Duodenal mucosa (tissue), 2 donors: ENCODE results near the gene IRAK1.

Source experiments
- H3K27ac ChIP-seq: one replicate; pipeline ENCODE4 v1.7.0; 2013; ENCODE audit warnings: low read depth, low read length
- H3K27me3 ChIP-seq, 2 donors: one replicate each; pipeline ENCODE4 v1.7.0; 2013; ENCODE audit warnings: low read length in 2 of 2, control low read depth in 1 of 2; ENCODE audit not compliant: insufficient read depth in 2 of 2, control insufficient read depth in 1 of 2
- H3K36me3 ChIP-seq, 2 donors: one replicate each; pipeline ENCODE4 v1.7.0; 2013; ENCODE audit warnings: low read length in 2 of 2, control low read depth in 1 of 2; ENCODE audit not compliant: insufficient read depth in 2 of 2, control insufficient read depth in 1 of 2
- H3K4me1 ChIP-seq, 2 donors: one replicate each; pipeline ENCODE4 v1.7.0; 2013; ENCODE audit warnings: low read length in 2 of 2, control low read depth in 1 of 2; ENCODE audit not compliant: insufficient read depth in 2 of 2, control insufficient read depth in 1 of 2
- H3K4me3 ChIP-seq, 2 donors: one replicate each; pipeline ENCODE4 v1.7.0; 2013; ENCODE audit warnings: low read length in 2 of 2, low read depth in 1 of 2
- H3K9ac ChIP-seq, 2 donors: one replicate each; pipeline ENCODE4 v1.7.0; 2013; ENCODE audit warnings: low read length in 2 of 2, low read depth in 1 of 2
- H3K9me3 ChIP-seq, 2 donors: one replicate each; pipeline ENCODE4 v1.7.0; 2013; ENCODE audit warnings: low read length in 2 of 2, control low read depth in 1 of 2; ENCODE audit not compliant: control insufficient read depth in 1 of 2

Gene IRAK1

DNA sequence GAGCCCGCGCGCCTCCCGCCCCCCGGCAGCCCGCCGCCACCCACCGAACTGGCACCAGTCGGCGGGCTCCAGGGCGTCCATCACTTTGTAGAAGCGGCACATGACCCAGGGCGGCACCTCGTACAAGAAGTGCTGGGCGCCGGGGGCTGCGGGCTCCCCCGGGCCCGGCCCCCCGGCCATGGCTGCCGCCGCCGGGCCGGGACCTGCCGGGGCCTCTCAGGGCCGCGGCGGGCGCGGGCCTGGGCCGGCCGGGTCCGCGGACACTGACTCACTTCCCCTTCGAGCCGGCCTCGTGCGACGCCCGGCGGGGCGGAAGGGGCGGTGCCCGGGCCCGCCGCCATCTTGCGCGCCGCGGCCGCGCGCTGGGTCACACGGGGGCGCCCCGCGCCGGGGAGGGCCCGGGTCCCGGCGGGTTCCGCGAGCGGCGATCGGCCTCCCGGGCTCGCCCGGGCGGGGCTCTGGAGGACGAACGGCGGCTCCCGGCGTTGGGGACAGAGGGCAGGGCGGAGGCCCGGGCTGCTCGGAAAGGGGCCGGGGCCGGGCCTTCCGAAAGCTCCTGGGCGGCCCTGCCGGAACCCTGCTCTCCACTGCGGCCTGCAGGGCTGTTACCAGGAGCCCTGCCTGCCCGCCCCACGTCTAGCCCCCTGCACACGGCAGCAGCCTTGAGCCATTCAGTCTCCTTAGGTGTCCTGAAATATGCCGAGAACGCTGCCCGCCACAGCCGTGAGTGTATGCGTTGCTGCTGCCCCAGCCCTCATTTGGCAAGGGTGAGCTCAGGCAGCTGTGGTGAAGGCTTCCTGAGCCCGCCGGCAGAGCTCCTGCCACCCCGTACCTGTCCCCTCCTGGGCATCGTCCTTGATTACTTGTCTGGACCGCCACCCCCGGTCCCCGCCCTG lies at the start of gene IRAK1:
IRAK1 (minus strand) TSS at position 270 of the 896 bp plus-strand sequence; CDS start at position 180, 90 bp downstream.
- Histone ChIP-seq H3K27me3 (no peaks in the 10 kb centered on the region), H3K9ac (peak within 1 kb of the TSS; percentile 75 to 86), H3K36me3 (peaks cover 6 to 24% of the 10 kb centered on the region in 2 donors), H3K9me3 (no peaks in the 10 kb centered on the region), H3K4me3 (peak within 1 kb of the TSS; percentile 68 to 71), H3K4me1 (peaks cover 0 to 33% of the 10 kb centered on the region in 2 donors), H3K27ac (peak within 1 kb of the TSS; percentile 80)

DNA sequence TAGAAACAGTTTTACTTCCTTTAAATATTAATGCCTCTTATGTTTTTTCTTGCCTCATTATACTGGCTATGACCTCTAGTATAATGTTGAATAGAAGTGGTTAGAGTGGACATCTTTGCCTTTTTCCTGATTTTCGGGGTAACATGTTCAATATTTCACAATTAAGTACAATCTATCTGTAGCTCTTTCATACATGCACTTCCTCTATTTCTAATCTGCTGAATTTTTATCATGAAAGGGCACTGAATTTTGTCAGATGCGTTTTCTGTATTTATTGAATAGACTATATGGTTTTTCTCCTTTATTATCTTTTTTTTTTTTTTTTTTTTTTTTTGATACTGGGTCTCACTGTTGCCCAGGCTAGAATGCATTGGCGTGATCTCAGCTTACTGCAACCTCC lies 48.9 kb upstream of the IRAK1 start:
- H3K36me3 ChIP-seq, result no peaks in the 10 kb centered on the region

DNA sequence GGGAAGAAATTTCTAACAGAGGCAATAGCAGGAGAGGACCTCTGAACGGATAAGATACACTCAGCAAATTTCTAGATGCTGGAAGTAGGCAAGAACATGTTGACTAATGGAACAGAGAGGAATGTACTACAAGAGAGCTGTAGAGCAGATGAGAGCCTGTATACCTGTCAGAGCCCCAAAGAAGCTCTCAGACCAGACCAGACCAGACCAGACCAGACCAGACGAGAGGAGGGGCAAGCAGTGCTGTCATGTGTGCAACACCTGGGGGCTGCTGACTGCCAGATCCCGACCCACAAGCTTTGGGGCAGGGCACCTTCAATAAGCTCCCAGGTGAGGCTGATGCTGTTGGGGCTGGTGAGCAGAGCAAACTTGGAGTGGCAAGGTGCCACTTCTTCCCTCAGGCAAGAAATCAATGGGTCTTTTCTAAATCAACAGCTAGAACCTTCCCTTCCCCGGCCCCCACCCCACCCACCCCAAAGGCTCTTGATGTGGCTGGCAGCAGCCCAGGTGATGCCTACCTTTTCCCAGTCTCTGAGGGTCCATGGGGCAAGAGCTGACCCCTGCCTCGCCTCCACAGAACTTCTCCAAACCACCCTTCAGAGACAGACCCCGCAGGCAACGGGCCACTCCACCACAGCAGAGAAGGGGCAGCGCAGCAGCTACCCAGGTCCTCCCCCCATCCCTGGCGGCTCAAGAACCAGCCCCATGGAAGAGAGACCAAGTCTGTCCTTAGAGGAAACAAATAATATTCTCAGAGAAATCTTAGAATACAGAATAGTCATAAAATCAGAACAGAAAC lies 45.1 kb upstream of the IRAK1 start:
- no peaks in the 10 kb centered on the region for H3K9me3 ChIP-seq
- H3K27me3 ChIP-seq, result no peaks in the 10 kb centered on the region
- peaks cover 3 to 9% of the 10 kb centered on the region in 2 donors for H3K4me1 ChIP-seq
- H3K4me3 ChIP-seq, result no peak overlapping the region
- H3K36me3 ChIP-seq, result peaks cover 0 to 9% of the 10 kb centered on the region in 2 donors
- H3K27ac ChIP-seq, result no peak overlapping the region
- no peak overlapping the region for H3K9ac ChIP-seq

More for the DNA sequence above, 48.9 kb upstream of the IRAK1 start:
- H3K4me1 ChIP-seq, result no peaks in the 10 kb centered on the region
- no peaks in the 10 kb centered on the region for H3K9me3 ChIP-seq
- H3K27me3 ChIP-seq, result no peaks in the 10 kb centered on the region
- no peak overlapping the region for H3K9ac ChIP-seq
- no peak overlapping the region for H3K4me3 ChIP-seq
- H3K27ac ChIP-seq, result no peak overlapping the region

DNA sequence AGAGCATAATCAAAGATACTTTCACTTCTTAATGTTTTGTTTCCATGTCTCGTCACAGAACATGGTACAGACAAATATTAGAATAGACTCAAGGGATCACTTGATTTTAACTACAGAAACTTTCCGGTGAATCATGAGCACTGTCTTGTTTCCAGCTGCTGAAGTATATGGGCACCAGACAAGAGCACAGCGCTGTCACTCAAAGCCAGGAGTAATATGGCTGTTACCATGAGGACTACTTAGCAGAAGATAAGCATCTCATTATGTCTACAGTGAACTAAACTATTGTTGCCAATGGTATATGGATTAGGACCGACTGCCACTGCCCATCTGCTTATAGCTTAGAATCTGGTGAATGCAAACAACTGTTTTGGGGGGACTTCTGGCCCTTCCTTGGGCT lies 43.5 kb upstream of the IRAK1 start:
- no peak overlapping the region for H3K9ac ChIP-seq
- peaks cover 0 to 17% of the 10 kb centered on the region in 2 donors for H3K36me3 ChIP-seq
- peaks cover 7 to 14% of the 10 kb centered on the region in 2 donors for H3K4me1 ChIP-seq
- H3K9me3 ChIP-seq, result no peaks in the 10 kb centered on the region
- H3K27me3 ChIP-seq, result no peaks in the 10 kb centered on the region
- no peak overlapping the region for H3K4me3 ChIP-seq
- no peak overlapping the region for H3K27ac ChIP-seq

DNA sequence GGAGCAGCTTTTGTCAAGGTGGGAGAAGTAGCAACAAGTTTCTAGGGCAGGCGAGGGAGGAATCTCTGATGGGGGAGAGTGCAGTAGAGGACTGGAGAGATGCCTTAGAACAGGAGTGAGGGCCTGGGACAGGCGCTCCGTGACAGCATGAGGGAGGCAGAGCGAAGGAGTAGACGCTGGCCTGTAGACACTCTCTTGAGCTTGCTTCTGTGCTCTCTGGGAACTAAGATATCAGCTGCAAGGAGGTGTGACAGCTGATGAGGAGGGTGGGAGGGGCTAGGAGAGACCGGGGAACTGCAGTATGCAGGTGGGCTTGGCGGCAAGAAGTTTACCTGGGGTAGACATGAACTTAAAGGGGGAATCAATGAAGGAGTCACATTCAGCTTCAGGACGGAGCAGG lies 42.1 kb upstream of the IRAK1 start:
- H3K9ac ChIP-seq, result no peak overlapping the region
- no peaks in the 10 kb centered on the region for H3K9me3 ChIP-seq
- H3K4me3 ChIP-seq, result no peak overlapping the region
- no peaks in the 10 kb centered on the region for H3K27me3 ChIP-seq
- H3K36me3 ChIP-seq, result peaks cover 0 to 27% of the 10 kb centered on the region in 2 donors
- H3K27ac ChIP-seq, result no peak overlapping the region
- H3K4me1 ChIP-seq, result peaks cover 20 to 28% of the 10 kb centered on the region in 2 donors

DNA sequence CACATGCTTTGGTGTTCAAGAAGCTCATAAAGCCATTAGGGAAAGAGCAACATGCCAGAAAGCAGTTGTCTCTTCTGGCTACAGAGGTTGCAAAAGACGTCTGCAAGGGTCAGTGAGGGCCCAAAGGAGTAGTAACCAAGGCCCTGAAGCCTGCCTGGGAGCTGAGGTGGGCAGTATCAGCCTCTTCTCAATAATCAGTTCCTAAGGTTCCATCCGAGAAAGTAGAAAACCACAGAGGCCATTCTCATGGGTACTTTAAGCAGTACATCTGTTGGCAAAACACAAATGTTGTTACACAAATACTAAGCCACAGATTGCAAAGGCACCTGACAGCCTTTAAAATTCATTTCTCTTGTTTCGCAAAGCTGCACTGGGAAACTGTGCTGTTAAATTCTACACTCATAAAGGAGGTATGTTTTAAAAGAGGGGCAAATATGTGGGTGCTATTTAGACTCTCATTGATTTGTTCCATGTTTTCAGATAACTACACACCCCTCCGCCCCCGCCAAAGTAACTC lies 40.1 kb upstream of the IRAK1 start:
- H3K27ac ChIP-seq, result no peak overlapping the region
- no peak overlapping the region for H3K9ac ChIP-seq
- H3K4me3 ChIP-seq, result no peak overlapping the region
- H3K27me3 ChIP-seq, result no peaks in the 10 kb centered on the region
- H3K4me1 ChIP-seq, result peaks cover 26 to 28% of the 10 kb centered on the region in 2 donors
- H3K36me3 ChIP-seq, result peaks cover 0 to 27% of the 10 kb centered on the region in 2 donors
- no peaks in the 10 kb centered on the region for H3K9me3 ChIP-seq

DNA sequence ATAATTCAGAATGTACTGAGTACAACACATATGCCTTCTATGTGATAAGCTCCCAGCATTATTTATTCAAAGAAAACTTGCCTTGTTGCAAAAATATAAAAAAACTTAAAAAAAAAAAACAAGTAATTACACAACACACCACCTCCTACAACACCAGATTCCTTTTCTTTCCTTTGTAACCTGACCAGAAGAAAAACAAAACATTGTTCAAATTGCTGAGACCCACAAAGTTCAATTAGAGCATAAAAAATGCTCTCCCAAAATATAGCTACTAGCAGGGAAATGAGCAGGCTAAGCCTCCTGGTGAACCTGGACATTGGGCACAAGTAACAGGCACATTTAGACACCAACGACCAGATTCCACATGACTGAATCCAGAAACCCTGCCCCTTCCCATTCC lies 39.5 kb upstream of the IRAK1 start:
- Histone ChIP-seq H3K36me3 (peaks cover 0 to 27% of the 10 kb centered on the region in 2 donors), H3K27ac (no peak overlapping the region), H3K9ac (no peak overlapping the region), H3K27me3 (no peaks in the 10 kb centered on the region), H3K4me1 (peaks cover 26 to 28% of the 10 kb centered on the region in 2 donors), H3K4me3 (no peak overlapping the region), H3K9me3 (no peaks in the 10 kb centered on the region)

DNA sequence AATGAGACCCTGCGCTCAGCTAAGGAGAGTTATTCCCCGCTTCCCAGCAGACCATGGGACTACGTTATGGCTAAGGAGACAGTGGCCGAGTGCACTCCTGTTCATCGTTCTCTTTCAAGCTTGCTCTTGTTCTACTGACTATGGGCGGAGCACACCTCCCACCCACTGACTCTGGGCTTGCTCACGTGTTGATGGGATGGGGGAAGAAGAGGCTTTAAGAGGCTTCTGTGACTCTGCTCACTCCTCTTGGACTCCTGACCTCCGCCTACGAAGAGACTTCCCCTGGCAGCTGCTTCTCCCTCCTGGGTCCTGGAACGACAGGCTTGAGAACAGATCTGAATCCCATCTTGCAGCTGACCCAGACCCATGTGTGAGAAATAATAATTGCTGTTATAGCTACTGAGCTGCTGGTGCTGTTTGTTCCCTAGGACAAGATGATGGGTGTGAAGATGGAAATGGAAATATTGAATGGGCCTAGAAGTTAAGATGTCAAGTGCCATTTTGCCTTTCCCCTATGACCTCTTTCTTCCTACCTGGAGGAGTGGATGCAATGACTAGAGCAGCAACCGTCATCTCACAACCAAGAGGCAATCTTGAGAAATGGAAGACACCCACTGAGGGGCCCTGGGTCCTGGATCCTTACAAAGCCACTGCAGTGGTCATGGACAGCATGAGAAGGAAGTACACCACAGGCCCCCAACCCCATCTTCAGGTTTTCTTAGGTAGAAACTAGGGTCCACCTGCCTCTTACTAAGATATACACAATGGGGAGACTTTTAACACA lies 38.7 kb upstream of the IRAK1 start:
- Histone ChIP-seq H3K9me3 (no peaks in the 10 kb centered on the region), H3K27me3 (no peaks in the 10 kb centered on the region), H3K27ac (no peak overlapping the region), H3K9ac (no peak overlapping the region), H3K4me3 (no peak overlapping the region), H3K36me3 (peaks cover 0 to 27% of the 10 kb centered on the region in 2 donors), H3K4me1 (peaks cover 26 to 28% of the 10 kb centered on the region in 2 donors)

DNA sequence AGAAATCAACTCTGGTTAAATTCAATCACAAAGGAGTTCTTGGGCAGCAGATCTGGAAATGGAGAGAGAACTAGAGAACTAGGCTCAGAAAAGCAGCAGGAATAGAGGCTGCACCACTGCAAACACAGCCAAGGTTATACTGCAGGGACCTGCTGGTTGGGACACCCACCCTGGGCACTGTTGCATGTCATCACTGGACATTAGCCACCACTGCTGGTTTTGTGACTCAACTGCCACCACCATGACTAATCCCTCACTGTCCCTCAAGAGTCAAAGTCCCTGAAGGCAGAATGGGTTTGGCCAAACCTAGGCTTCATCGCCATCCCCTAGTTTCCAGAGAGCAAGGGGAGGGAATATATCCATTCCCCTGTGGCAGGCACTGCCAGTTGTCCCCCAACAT lies 38.1 kb upstream of the IRAK1 start:
- no peak overlapping the region for H3K4me3 ChIP-seq
- no peak overlapping the region for H3K9ac ChIP-seq
- H3K27me3 ChIP-seq, result no peaks in the 10 kb centered on the region
- peaks cover 26 to 28% of the 10 kb centered on the region in 2 donors for H3K4me1 ChIP-seq
- peaks cover 0 to 27% of the 10 kb centered on the region in 2 donors for H3K36me3 ChIP-seq
- no peak overlapping the region for H3K27ac ChIP-seq
- H3K9me3 ChIP-seq, result no peaks in the 10 kb centered on the region
